DND-41 (cell line): ENCODE measurements around the gene CD200R1L.

Experiments
- EZH2 ChIP-seq: IDR thresholded peaks from 3 replicates; pipeline ENCODE4 v1.6.1; 2012; ENCODE audit warnings: borderline replicate concordance, low read depth, mild to moderate bottlenecking, moderate library complexity, low read length, inconsistent platforms; ENCODE audit not compliant: severe bottlenecking
- TF ChIP-seq, protein P1 (sequence below): IDR thresholded peaks from 2 replicates; pipeline ENCODE4 v1.5.1; 2012; ENCODE audit warnings: borderline replicate concordance, low read length, moderate library complexity, mild to moderate bottlenecking; ENCODE audit not compliant: poor library complexity, severe bottlenecking; ENCODE audit errors: extremely low read depth

DNA sequence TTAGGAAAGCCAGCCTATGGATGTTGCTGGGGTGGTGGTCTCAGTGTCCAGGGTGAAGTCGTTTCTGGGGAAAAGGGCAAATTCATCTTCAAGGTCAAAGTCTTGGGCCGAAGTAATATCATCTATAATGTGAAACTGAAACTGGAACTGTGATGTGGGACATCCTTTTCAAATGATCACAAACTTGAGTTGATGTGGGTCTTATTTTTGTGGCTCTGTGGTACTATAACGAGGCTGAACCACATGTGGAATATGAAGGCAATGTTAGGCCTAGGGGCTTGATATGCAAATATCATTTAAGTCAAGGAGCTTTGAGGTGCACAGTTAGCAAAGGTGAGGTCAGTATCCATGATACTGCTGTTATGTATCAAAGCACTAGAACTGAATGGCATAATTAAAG lies 1.5 kb upstream of the CD200R1L start:
- TF ChIP-seq, protein P1, sequence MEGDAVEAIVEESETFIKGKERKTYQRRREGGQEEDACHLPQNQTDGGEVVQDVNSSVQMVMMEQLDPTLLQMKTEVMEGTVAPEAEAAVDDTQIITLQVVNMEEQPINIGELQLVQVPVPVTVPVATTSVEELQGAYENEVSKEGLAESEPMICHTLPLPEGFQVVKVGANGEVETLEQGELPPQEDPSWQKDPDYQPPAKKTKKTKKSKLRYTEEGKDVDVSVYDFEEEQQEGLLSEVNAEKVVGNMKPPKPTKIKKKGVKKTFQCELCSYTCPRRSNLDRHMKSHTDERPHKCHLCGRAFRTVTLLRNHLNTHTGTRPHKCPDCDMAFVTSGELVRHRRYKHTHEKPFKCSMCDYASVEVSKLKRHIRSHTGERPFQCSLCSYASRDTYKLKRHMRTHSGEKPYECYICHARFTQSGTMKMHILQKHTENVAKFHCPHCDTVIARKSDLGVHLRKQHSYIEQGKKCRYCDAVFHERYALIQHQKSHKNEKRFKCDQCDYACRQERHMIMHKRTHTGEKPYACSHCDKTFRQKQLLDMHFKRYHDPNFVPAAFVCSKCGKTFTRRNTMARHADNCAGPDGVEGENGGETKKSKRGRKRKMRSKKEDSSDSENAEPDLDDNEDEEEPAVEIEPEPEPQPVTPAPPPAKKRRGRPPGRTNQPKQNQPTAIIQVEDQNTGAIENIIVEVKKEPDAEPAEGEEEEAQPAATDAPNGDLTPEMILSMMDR = no peak
- TF ChIP-seq EZH2 = no peak
